Caki2 (cell line): Measurements from ENCODE around the gene CMPK2. TPM values are rescaled to one million over a fixed set of nuclear protein-coding genes. Genes with fewer than 3 reads are reported as not detected.

ENCODE experiments used
- DNase-seq: peaks from one replicate; pipeline ENCODE4 v3.0.0-alpha.2; 2015; ENCODE audit warnings: low read depth
- in situ Hi-C: cut with HindIII; loops from 2 replicates; pipeline ENCODE4 v1.10.0; 2016; ENCODE audit warnings: low sequenced_read_pairs, low pct_unique_long_range_greater_than_20kb, mixed read lengths
- total RNA-seq: library from RNA; depleted of rRNA; stranded (reverse); fragments of >200 nt; shearing (Covaris generic); gene quantifications from 2 replicates; pipeline ENCODE4 v1.2.3, GENCODE V29; 2014; ENCODE audit warnings: low replicate concordance; rRNA removed

The CMPK2 gene
- total RNA-seq, 1 experiment from 2014 or later = 4.2 TPM

- no peak for DNase-seq
- in situ Hi-C loops = no loop called here
Measured at GRCh38 chr2:6824962-6825361, 40.7 kb downstream of the CMPK2 start.

- in situ Hi-C loops = no loop called here
Measured at GRCh38 chr2:6823111-6823510, 42.6 kb downstream of the CMPK2 start.

GRCh38 chr2:6822406-6822805 is 43.3 kb downstream of the CMPK2 start:
- DNase-seq = no peak
- in situ Hi-C loops = no loop called here

More at GRCh38 chr2:6823111-6823510, 42.6 kb downstream of the CMPK2 start:
- no peak for DNase-seq

- in situ Hi-C loops = no loop called here
- DNase-seq = no peak
Measured at GRCh38 chr2:6820903-6821584, 44.7 kb downstream of the CMPK2 start.

- in situ Hi-C loops = no loop called here
- DNase-seq = no peak
Measured at GRCh38 chr2:6820236-6820635, 45.5 kb downstream of the CMPK2 start.

GRCh38 chr2:6819668-6820067 is 46.0 kb downstream of the CMPK2 start:
- in situ Hi-C loops = no loop called here
- DNase-seq = no peak

- DNase-seq = no peak
- in situ Hi-C loops = no loop called here
Measured at GRCh38 chr2:6818012-6818411, 47.7 kb downstream of the CMPK2 start.

- in situ Hi-C loops = no loop called here
Measured at GRCh38 chr2:6814869-6815268, 50.8 kb downstream of the CMPK2 start.

GRCh38 chr2:6814312-6814711 is 51.4 kb downstream of the CMPK2 start:
- DNase-seq = no peak
- in situ Hi-C loops = no loop called here

More at GRCh38 chr2:6814869-6815268, 50.8 kb downstream of the CMPK2 start:
- no peak for DNase-seq

GRCh38 chr2:6813573-6813972 is 52.1 kb downstream of the CMPK2 start:
- in situ Hi-C loops = no loop called here
- no peak for DNase-seq

GRCh38 chr2:6812857-6813530 is 52.7 kb downstream of the CMPK2 start:
- DNase-seq = no peak
- in situ Hi-C loops = no loop called here

- in situ Hi-C loops = no loop called here
- DNase-seq = no peak
Measured at GRCh38 chr2:6810961-6811360, 54.7 kb downstream of the CMPK2 start.

GRCh38 chr2:6808426-6808825 is 57.3 kb downstream of the CMPK2 start:
- in situ Hi-C loops = no loop called here
- DNase-seq = no peak

GRCh38 chr2:6806604-6807003 is 59.1 kb downstream of the CMPK2 start:
- in situ Hi-C loops = no loop called here
- no peak for DNase-seq

- no peak for DNase-seq
- in situ Hi-C loops = no loop called here
Measured at GRCh38 chr2:6800553-6800952, 65.2 kb downstream of the CMPK2 start.

Other genes starting within 250 kb of the CMPK2 start
- 0.75 and 7.7 TPM in 2 replicates for gene RSAD2, start 11.9 kb upstream of the CMPK2 start, total RNA-seq
- gene RNF144A, start 51.5 kb upstream of the CMPK2 start, total RNA-seq = 5.0 and 19.5 TPM in 2 replicates